OCI-LY7 (cell line): ENCODE measurements around the gene MAG. TPM values are rescaled to one million over a fixed set of nuclear protein-coding genes. Genes with fewer than 3 reads are reported as not detected.

ENCODE experiments used
- BruUV-seq: library from RNA; stranded (reverse); fragments of 400-500 nt; replicated peaks from 2 replicates; lab custom pipeline; 2021; lab: Mats Ljungman, UMichigan
- CTCF ChIA-PET: fragments of 300-600 bp; sonication (Branson Sonifier 250); formaldehyde crosslinking; loops from one replicate; lab custom pipeline; 2022; ENCODE audit warnings: antibody characterized with exemption; ENCODE audit not compliant: unreplicated experiment; lab: Charles Lee
- POLR2A ChIA-PET: fragments of 300-600 bp; sonication (Branson Sonifier 250); formaldehyde crosslinking; loops from one replicate; lab custom pipeline; 2022; ENCODE audit warnings: antibody characterized with exemption; lab: Charles Lee
- DNase-seq: peaks from one replicate; pipeline ENCODE4 v3.0.0-alpha.2; 2015; ENCODE audit warnings: low spot score
- H2AFZ ChIP-seq: fragments of 200-600 bp; sonication (generic), shearing (Covaris generic); 2 replicates; pipeline ENCODE4 v1.6.1; 2014; ENCODE audit warnings: mild to moderate bottlenecking, antibody characterized with exemption, low read length, moderate library complexity
- H3K27ac ChIP-seq: fragments of 200-600 bp; sonication (generic); 2 replicates; pipeline ENCODE4 v1.5.1; 2014; ENCODE audit warnings: mixed run types, low read depth, mild to moderate bottlenecking, moderate library complexity, low read length, inconsistent platforms; ENCODE audit not compliant: poor library complexity, severe bottlenecking
- H3K36me3 ChIP-seq: fragments of 200-600 bp; sonication (generic); 2 replicates; pipeline ENCODE4 v1.6.1; 2014; ENCODE audit warnings: mild to moderate bottlenecking, antibody characterized with exemption, low read length, moderate library complexity, mixed read lengths; ENCODE audit not compliant: insufficient read depth
- H3K4me1 ChIP-seq: fragments of 200-600 bp; sonication (generic); 2 replicates; pipeline ENCODE4 v1.5.1; 2014; ENCODE audit warnings: mild to moderate bottlenecking, low read length; ENCODE audit not compliant: insufficient read depth, poor library complexity, severe bottlenecking
- H3K4me2 ChIP-seq: fragments of 200-600 bp; sonication (generic); 2 replicates; pipeline ENCODE4 v1.6.1; 2014; ENCODE audit warnings: mild to moderate bottlenecking, low read length
- H3K4me3 ChIP-seq: fragments of 200-600 bp; sonication (generic); 2 replicates; pipeline ENCODE4 v1.5.1; 2014; ENCODE audit warnings: mild to moderate bottlenecking, low read depth, low read length; ENCODE audit not compliant: poor library complexity, severe bottlenecking
- H3K79me2 ChIP-seq: fragments of 200-600 bp; sonication (generic); 2 replicates; pipeline ENCODE4 v1.6.1; 2016; ENCODE audit warnings: low read depth, mild to moderate bottlenecking, low read length, moderate library complexity, mixed read lengths; ENCODE audit not compliant: insufficient read depth
- H3K9me2 ChIP-seq: fragments of 200-600 bp; sonication (generic); 2 replicates; pipeline ENCODE4 v1.6.1; 2016; ENCODE audit warnings: mild to moderate bottlenecking, low read length, mixed read lengths; ENCODE audit not compliant: insufficient read depth
- H3K9me3 ChIP-seq: fragments of 200-600 bp; sonication (generic); 2 replicates; pipeline ENCODE4 v1.6.1; 2014; ENCODE audit warnings: mild to moderate bottlenecking, mixed run types, low read length, mixed read lengths
- H4K20me1 ChIP-seq: fragments of 200-600 bp; sonication (generic); 2 replicates; pipeline ENCODE4 v1.6.1; 2014; ENCODE audit warnings: mild to moderate bottlenecking, antibody characterized with exemption, low read length, moderate library complexity, mixed read lengths; ENCODE audit not compliant: insufficient read depth
- CTCF ChIP-seq: fragments of 200-600 bp; sonication (generic); conservative IDR thresholded peaks from 2 replicates; pipeline ENCODE4 v1.5.1; 2014; ENCODE audit warnings: mild to moderate bottlenecking, antibody characterized with exemption, low read length, moderate library complexity, mixed read lengths
- EZH2phosphoT487 ChIP-seq: fragments of 200-600 bp; sonication (generic); IDR thresholded peaks from 2 replicates; pipeline ENCODE4 v1.6.1; 2018; ENCODE audit warnings: low read depth, borderline replicate concordance, mild to moderate bottlenecking, mixed run types, antibody characterized with exemption, low read length, moderate library complexity, mixed read lengths
- intact Hi-C: fragments of 100-400 bp; cut with micrococcal nuclease; formaldehyde crosslinking; loops from one replicate; pipeline ENCODE4 v1.10.0; 2022; ENCODE audit not compliant: unreplicated experiment
- total RNA-seq, 2 experiments: library from RNA; depleted of rRNA in 1 of 2; stranded (reverse); fragments of >200 nt in 1 of 2; shearing (Covaris generic) in 1 of 2; gene quantifications; 2 replicates each; pipeline ENCODE4 v1.2.3, GENCODE V29; 2014 to 2022

MAG gene
- total RNA-seq, 2 experiments from 2014 or later, result 4.6 to 10.1 TPM

- H3K79me2 ChIP-seq, result peaks cover 9% of the 10 kb centered on the region; the same call in 1 of the 2 replicates
These were observed 42.7 kb upstream of the MAG start for GRCh38 chr19:35249146-35249847.

GRCh38 chr19:35249848-35250711, 41.9 kb upstream of the MAG start:
- intact Hi-C loops, result loop anchor here (2.0 to 5.0 kb wide), 3 partner anchors 17 to 377 kb away; partner anchors contain the start of gene RBM42
- no peak for DNase-seq
- CTCF ChIA-PET, result interaction anchor here (0.6 kb wide), 1 partner anchor 10 kb away, joined by 3 read pairs; no protein-coding TSS in a partner anchor
- H3K9me3 ChIP-seq, result no peaks in the 10 kb centered on the region
- H3K36me3 ChIP-seq, result peaks cover 35% of the 10 kb centered on the region
- H3K4me1 ChIP-seq, result peaks cover 21% of the 10 kb centered on the region
- no peak overlapping the region for H2AFZ ChIP-seq
- H3K4me3 ChIP-seq, result peak overlapping the region; percentile 82
- no peaks in the 10 kb centered on the region for H3K9me2 ChIP-seq
- no peak overlapping the region for H3K27ac ChIP-seq
- TF ChIP-seq EZH2phosphoT487, result no peak
- no peak for TF ChIP-seq CTCF
- no peaks in the 10 kb centered on the region for H4K20me1 ChIP-seq
- H3K4me2 ChIP-seq, result peak overlapping the region; percentile 76
- POLR2A ChIA-PET, result interaction anchor here (1.4 kb wide), 1 partner anchor 45 kb away, joined by 4 read pairs; no protein-coding TSS in a partner anchor
- peaks cover 9% of the 10 kb centered on the region; the same call in 1 of the 2 replicates for H3K79me2 ChIP-seq
- no TSS peak for BruUV-seq

More at GRCh38 chr19:35249146-35249847, 42.7 kb upstream of the MAG start:
- H3K9me3 ChIP-seq, result peaks cover 5% of the 10 kb centered on the region
- CTCF ChIA-PET, result interaction anchor here (0.6 kb wide), 1 partner anchor 9 kb away, joined by 3 read pairs; no protein-coding TSS in a partner anchor
- no peaks in the 10 kb centered on the region for H4K20me1 ChIP-seq
- peak; percentile 42 for DNase-seq
- peak overlapping the region; percentile 69 for H3K27ac ChIP-seq
- TF ChIP-seq CTCF (no peak), EZH2phosphoT487 (no peak)
- BruUV-seq, result no TSS peak
- peaks cover 21% of the 10 kb centered on the region for H3K4me1 ChIP-seq
- intact Hi-C loops, result loop anchor here (2.0 to 5.0 kb wide), 3 partner anchors 18 to 378 kb away; partner anchors contain the start of gene RBM42
- peak overlapping the region; percentile 82 for H3K4me3 ChIP-seq
- peaks cover 27% of the 10 kb centered on the region for H3K36me3 ChIP-seq
- POLR2A ChIA-PET, result no interaction called here
- no peaks in the 10 kb centered on the region for H3K9me2 ChIP-seq
- peak overlapping the region; percentile 76 for H3K4me2 ChIP-seq
- H2AFZ ChIP-seq, result peak overlapping the region; percentile 74; the same call in 1 of the 2 replicates
